Activated T-helper 2 cell treated with anti-CD3 and anti-CD28 coated beads, Interferon-gamma antibody, Interleukin-2, Interleukin-4, amounts not matched to agents 10 μg/mL and 5 μg/mL and 100 μg/mL, durations not matched to agents 14 hours and 24 hours and 36 hours (primary cell): Measurements from ENCODE around the gene BHLHE40. TPM values are rescaled to one million over a fixed set of nuclear protein-coding genes. Genes with fewer than 3 reads are reported as not detected.

Experiments
- DNase-seq: peaks from one replicate; pipeline ENCODE4 v3.0.0; 2021; ENCODE audit warnings: low spot score
- H3K27ac Mint-ChIP-seq: one replicate; pipeline ENCODE4 v1.8.0; 2021; ENCODE audit warnings: mixed read lengths
- H3K27me3 Mint-ChIP-seq: one replicate; pipeline ENCODE4 v1.8.0; 2021; ENCODE audit warnings: low read depth, mixed read lengths
- H3K36me3 Mint-ChIP-seq: one replicate; pipeline ENCODE4 v1.8.0; 2021; ENCODE audit warnings: low read depth, mixed read lengths
- H3K4me1 Mint-ChIP-seq: one replicate; pipeline ENCODE4 v1.8.0; 2021; ENCODE audit warnings: low read depth, mixed read lengths
- H3K4me3 Mint-ChIP-seq: one replicate; pipeline ENCODE4 v1.8.0; 2021; ENCODE audit warnings: low read depth, mild to moderate bottlenecking, moderate library complexity, mixed read lengths
- H3K9me3 Mint-ChIP-seq: one replicate; pipeline ENCODE4 v1.8.0; 2021; ENCODE audit warnings: mixed read lengths
- intact Hi-C: fragments of 100-400 bp; cut with micrococcal nuclease; formaldehyde crosslinking; loops from one replicate; pipeline ENCODE4 v1.15.1; 2023
- total RNA-seq: library from RNA; stranded (reverse); gene quantifications from 2 replicates; pipeline ENCODE4 v1.2.3, GENCODE V29; 2022

BHLHE40 gene
- total RNA-seq, 1 donor from 2014 or later, result 425 TPM

- no peak for DNase-seq
- intact Hi-C loops, result no loop called here
- Mint-ChIP-seq H3K4me1 (peaks cover 61% of the 10 kb centered on the region), H3K36me3 (peaks cover 15% of the 10 kb centered on the region), H3K27me3 (no peaks in the 10 kb centered on the region), H3K9me3 (no peaks in the 10 kb centered on the region), H3K27ac (no peak overlapping the region), H3K4me3 (no peak overlapping the region)
Measured at GRCh38 chr3:4990069-4990468, 10.8 kb downstream of the BHLHE40 start.

GRCh38 chr3:4992118-4992517 is 12.9 kb downstream of the BHLHE40 start:
- Mint-ChIP-seq H3K27me3 (no peaks in the 10 kb centered on the region), H3K9me3 (no peaks in the 10 kb centered on the region), H3K4me1 (peaks cover 53% of the 10 kb centered on the region), H3K27ac (no peak overlapping the region), H3K36me3 (no peaks in the 10 kb centered on the region), H3K4me3 (no peak overlapping the region)
- intact Hi-C loops, result no loop called here
- DNase-seq, result no peak

DNA sequence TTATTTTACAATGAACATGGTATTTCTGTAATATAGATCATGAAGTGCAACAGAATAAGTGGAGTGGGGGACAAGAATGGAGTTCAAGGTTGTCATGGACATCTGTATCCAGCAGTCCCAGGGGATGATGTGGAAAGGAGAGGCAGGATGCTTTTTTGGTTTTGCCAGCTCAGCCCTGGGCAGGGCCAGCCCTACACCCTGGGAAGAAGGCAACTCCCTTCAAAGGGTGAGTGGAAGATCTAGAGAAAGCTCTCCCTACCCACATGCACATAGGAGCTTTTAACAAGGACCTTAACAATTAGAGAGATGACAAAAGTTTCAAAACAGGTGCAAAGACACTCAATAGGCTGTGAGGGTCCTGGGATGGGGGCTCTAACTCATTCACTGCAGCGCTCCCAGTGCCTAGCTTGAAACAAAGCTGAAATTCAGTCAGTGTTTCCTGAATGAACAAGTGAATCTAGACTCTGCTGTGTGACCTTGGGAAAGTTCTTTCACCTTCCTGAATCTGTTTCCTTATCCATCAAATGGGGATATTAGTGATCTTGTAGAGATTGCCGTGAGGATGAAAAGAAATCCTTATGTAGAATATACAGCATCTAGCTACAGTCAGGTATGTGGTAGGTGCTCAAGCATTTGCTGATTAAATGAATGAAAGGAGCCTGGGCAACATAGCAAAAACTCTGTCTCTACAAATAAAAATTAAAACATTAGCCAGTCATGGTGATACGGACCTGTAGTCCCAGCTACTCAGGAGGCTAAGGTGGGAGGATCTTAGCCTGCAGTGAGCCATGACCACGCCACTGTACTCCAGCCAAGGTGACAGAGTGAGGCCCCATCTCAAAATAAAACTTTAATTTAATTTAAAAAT is 14.3 kb downstream of the BHLHE40 start:
- Mint-ChIP-seq H3K27me3 (no peaks in the 10 kb centered on the region), H3K9me3 (no peaks in the 10 kb centered on the region), H3K4me1 (peaks cover 44% of the 10 kb centered on the region), H3K36me3 (no peaks in the 10 kb centered on the region), H3K27ac (peak overlapping the region; percentile 42), H3K4me3 (no peak overlapping the region)
- intact Hi-C loops, result loop anchor here (1.0 kb wide), 3 partner anchors 9 to 14 kb away; no protein-coding TSS in a partner anchor
- peak; percentile 4 for DNase-seq

DNA sequence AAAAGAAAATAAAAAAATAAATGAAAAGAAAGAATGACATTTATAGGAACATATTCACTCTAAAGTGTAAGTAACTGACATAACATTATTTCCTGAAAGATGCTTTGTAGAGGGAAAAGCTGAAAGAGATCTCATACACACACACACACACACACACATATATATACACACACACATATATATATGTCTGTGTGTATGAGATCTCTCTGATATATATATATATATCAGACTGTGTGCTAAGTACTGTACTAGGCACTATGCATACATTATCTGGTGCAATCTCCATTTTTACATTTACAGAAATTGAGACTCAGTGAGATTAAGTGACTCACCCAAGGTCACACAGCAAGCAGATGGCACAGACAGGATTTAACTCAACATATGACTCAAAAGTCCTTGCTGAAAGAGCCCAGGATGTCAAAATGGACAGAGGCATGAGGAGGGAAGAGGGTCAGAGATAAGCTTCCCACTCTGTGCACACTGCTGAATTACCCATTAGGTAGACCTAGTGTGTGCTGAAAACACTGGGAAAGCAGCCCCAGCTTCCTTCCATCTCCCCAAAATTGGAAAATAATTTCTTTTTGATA is 15.0 kb downstream of the BHLHE40 start:
- DNase-seq, result no peak
- Mint-ChIP-seq H3K9me3 (no peaks in the 10 kb centered on the region), H3K27me3 (no peaks in the 10 kb centered on the region), H3K4me3 (no peak overlapping the region), H3K27ac (peak overlapping the region; percentile 79), H3K36me3 (no peaks in the 10 kb centered on the region), H3K4me1 (peaks cover 41% of the 10 kb centered on the region)
- intact Hi-C loops, result loop anchor here (1.0 kb wide), 3 partner anchors 8 to 13 kb away; no protein-coding TSS in a partner anchor

- intact Hi-C loops, result loop anchor here (1.0 kb wide), 3 partner anchors 7 to 12 kb away; no protein-coding TSS in a partner anchor
- no peaks in the 10 kb centered on the region for H3K9me3 Mint-ChIP-seq
- no peaks in the 10 kb centered on the region for H3K27me3 Mint-ChIP-seq
- H3K36me3 Mint-ChIP-seq, result no peaks in the 10 kb centered on the region
- peaks cover 42% of the 10 kb centered on the region for H3K4me1 Mint-ChIP-seq
- no peak for DNase-seq
- H3K27ac Mint-ChIP-seq, result peak overlapping the region; percentile 79
- no peak overlapping the region for H3K4me3 Mint-ChIP-seq
Measured at GRCh38 chr3:4994823-4995499, 15.7 kb downstream of the BHLHE40 start.

GRCh38 chr3:4995500-4996053 is 16.3 kb downstream of the BHLHE40 start:
- no peaks in the 10 kb centered on the region for H3K36me3 Mint-ChIP-seq
- H3K4me3 Mint-ChIP-seq, result no peak overlapping the region
- H3K27ac Mint-ChIP-seq, result no peak overlapping the region
- no peaks in the 10 kb centered on the region for H3K9me3 Mint-ChIP-seq
- DNase-seq, result no peak
- peaks cover 41% of the 10 kb centered on the region for H3K4me1 Mint-ChIP-seq
- no peaks in the 10 kb centered on the region for H3K27me3 Mint-ChIP-seq
- intact Hi-C loops, result no loop called here

- Mint-ChIP-seq H3K36me3 (no peaks in the 10 kb centered on the region), H3K27ac (no peak overlapping the region), H3K4me3 (no peak overlapping the region), H3K4me1 (peaks cover 47% of the 10 kb centered on the region), H3K27me3 (no peaks in the 10 kb centered on the region), H3K9me3 (no peaks in the 10 kb centered on the region)
- intact Hi-C loops, result no loop called here
- DNase-seq, result no peak
Measured at GRCh38 chr3:4996223-4996765, 17.1 kb downstream of the BHLHE40 start.

GRCh38 chr3:4996771-4997291 is 17.6 kb downstream of the BHLHE40 start:
- intact Hi-C loops, result no loop called here
- no peaks in the 10 kb centered on the region for H3K9me3 Mint-ChIP-seq
- H3K36me3 Mint-ChIP-seq, result no peaks in the 10 kb centered on the region
- DNase-seq, result no peak
- no peak overlapping the region for H3K4me3 Mint-ChIP-seq
- peaks cover 51% of the 10 kb centered on the region for H3K4me1 Mint-ChIP-seq
- H3K27ac Mint-ChIP-seq, result peak overlapping the region; percentile 3
- no peaks in the 10 kb centered on the region for H3K27me3 Mint-ChIP-seq

DNA sequence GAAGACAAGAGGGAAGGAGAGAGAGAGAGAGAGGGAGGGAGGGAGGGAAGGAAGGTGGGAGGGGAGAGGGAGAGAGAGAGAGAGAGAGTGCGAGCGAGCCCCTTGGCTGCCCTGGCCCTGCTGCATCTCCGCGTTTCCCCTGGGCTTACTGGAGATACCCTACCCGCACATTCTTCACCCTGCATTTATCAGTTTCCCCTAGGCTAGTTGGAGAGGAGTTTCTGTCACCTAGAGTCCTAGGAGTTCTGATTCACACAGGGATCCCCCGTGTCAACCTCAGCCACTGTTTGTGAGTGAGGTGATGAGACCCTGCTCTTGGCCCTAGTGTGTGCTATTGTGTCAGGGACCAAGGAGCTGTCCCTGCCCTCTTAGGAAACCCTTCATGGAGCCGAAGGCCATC is 18.7 kb downstream of the BHLHE40 start:
- intact Hi-C loops, result no loop called here
- DNase-seq, result no peak
- Mint-ChIP-seq H3K27me3 (no peaks in the 10 kb centered on the region), H3K27ac (no peak overlapping the region), H3K4me3 (no peak overlapping the region), H3K9me3 (no peaks in the 10 kb centered on the region), H3K4me1 (peaks cover 60% of the 10 kb centered on the region), H3K36me3 (no peaks in the 10 kb centered on the region)

GRCh38 chr3:4999531-5000184 is 20.4 kb downstream of the BHLHE40 start:
- Mint-ChIP-seq H3K4me3 (no peak overlapping the region), H3K27me3 (no peaks in the 10 kb centered on the region), H3K9me3 (no peaks in the 10 kb centered on the region), H3K27ac (peak overlapping the region; percentile 14), H3K36me3 (no peaks in the 10 kb centered on the region), H3K4me1 (peaks cover 52% of the 10 kb centered on the region)
- DNase-seq, result no peak
- intact Hi-C loops, result no loop called here

GRCh38 chr3:5001135-5001534 is 21.9 kb downstream of the BHLHE40 start:
- Mint-ChIP-seq H3K27ac (no peak overlapping the region), H3K4me1 (peaks cover 52% of the 10 kb centered on the region), H3K9me3 (no peaks in the 10 kb centered on the region), H3K4me3 (no peak overlapping the region), H3K27me3 (no peaks in the 10 kb centered on the region), H3K36me3 (no peaks in the 10 kb centered on the region)
- intact Hi-C loops, result no loop called here
- DNase-seq, result no peak

- Mint-ChIP-seq H3K27me3 (no peaks in the 10 kb centered on the region), H3K4me1 (peaks cover 53% of the 10 kb centered on the region), H3K27ac (peak overlapping the region; percentile 86), H3K4me3 (no peak overlapping the region), H3K9me3 (no peaks in the 10 kb centered on the region), H3K36me3 (no peaks in the 10 kb centered on the region)
- intact Hi-C loops, result loop anchor here (1.0 kb wide), 4 partner anchors 7 to 23 kb away; no protein-coding TSS in a partner anchor
- no peak for DNase-seq
Measured at GRCh38 chr3:5001805-5002173, 22.6 kb downstream of the BHLHE40 start.
